GM12874 (cell line): Measurements from ENCODE around the gene PPIL6.

Experiments used
- TF ChIP-seq, protein P1 (sequence below): IDR thresholded peaks from 2 replicates; pipeline ENCODE4 v1.5.1; 2011; ENCODE audit warnings: low read depth, mild to moderate bottlenecking, control low read depth, low read length, moderate library complexity; ENCODE audit not compliant: insufficient read depth

Gene PPIL6

DNA sequence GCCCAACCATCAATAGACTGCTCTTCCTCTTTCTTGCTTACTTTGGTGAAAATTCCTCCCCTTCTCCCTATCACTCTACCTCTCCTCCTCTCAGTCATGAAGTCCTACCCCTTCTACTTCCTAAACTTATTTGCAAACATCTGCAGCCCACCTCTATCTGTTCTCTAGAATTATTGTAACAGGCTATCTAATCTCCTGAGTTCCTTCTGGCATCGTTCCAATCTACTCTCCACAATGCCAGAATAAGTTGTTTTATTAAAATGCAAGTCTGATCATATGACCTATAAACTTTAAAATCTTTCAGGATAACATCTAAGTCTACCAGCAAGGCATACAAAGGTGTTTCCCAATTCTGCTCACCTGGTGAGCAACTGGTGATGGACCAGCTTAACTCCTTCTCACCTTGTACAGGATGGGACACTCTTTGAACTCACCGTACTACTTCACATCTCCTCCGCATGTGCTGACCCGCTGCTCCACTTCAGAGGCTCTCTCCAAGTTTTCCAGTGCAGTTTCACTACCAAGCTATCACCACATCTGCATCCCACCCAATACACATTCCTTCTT is 66.0 kb downstream of the PPIL6 start:
- TF ChIP-seq, protein P1, sequence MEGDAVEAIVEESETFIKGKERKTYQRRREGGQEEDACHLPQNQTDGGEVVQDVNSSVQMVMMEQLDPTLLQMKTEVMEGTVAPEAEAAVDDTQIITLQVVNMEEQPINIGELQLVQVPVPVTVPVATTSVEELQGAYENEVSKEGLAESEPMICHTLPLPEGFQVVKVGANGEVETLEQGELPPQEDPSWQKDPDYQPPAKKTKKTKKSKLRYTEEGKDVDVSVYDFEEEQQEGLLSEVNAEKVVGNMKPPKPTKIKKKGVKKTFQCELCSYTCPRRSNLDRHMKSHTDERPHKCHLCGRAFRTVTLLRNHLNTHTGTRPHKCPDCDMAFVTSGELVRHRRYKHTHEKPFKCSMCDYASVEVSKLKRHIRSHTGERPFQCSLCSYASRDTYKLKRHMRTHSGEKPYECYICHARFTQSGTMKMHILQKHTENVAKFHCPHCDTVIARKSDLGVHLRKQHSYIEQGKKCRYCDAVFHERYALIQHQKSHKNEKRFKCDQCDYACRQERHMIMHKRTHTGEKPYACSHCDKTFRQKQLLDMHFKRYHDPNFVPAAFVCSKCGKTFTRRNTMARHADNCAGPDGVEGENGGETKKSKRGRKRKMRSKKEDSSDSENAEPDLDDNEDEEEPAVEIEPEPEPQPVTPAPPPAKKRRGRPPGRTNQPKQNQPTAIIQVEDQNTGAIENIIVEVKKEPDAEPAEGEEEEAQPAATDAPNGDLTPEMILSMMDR: no peak

DNA sequence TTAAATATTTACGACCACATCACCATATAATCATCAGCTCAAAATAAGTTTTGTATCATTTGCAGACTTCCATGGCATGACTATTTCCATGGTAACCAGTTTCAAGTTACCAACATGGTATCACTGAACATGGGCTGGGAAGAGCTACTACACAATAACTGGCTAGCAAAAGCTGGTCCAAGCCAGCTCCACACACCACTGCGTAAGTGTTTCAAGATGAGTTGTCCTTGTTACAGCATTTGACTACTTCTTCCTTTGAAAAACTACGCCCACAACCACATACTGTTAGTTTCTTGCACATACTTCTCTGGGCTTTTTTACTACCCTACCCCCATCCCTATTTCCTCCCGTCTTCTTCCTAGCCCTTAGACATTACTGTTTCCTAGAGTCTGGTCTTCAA is 66.7 kb downstream of the PPIL6 start:
- TF ChIP-seq, protein P1: no peak

DNA sequence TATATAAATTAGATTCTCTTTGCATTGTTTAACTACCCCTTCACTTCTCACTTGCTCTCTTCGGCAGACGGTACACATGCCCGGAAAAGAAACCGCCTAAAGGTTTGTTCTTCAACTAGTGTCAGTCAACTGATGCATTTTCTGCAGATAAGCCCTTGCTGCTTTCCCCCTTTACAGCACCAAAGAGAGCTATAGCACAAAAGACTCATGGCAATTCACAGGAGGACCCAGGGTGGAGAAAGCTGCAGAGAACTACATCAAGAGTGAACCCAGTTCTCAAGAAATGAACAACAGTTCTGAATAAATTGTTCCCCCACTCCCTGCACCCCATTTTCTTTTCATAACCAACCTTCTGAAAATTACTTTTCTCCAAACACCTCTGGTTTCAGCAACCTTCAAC is 67.1 kb downstream of the PPIL6 start:
- TF ChIP-seq, protein P1: no peak

DNA sequence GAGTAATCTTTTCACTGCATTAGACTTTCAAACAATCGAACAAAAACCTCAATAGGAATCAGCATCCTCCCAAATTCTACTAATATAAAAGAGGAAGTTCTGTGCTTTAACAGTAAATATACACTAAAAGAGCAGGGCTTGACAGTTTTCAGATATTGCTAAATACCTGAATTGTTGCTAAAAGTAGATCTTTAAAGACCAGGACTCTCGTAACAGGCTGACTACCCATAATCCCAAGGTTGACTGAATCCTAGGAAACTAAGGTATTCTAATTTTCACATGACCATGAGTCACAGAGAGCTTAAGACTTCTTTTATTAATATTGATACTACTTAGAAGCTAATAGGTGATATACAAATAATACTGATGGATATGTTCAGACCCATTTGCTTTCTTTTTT is 68.3 kb downstream of the PPIL6 start:
- TF ChIP-seq, protein P1: no peak

DNA sequence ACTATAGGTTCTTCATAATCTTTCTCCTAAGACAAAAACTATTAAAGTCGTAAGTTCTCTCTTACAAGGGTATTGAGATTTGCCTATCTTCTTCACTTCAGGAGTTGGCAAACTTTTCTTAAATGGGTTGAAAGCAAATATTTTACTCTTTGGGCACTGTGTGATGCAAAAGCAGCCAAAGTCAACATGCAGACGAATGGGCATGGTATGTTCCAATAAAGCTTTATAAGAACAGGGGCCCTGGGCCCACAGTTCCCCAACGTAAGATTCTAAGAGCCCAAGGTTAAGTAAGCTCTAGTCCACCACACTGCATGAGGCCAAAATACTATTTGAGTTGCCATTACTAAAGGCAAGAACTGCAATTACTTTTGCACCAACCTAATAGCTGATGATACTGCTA is 69.6 kb downstream of the PPIL6 start:
- TF ChIP-seq, protein P1: no peak

DNA sequence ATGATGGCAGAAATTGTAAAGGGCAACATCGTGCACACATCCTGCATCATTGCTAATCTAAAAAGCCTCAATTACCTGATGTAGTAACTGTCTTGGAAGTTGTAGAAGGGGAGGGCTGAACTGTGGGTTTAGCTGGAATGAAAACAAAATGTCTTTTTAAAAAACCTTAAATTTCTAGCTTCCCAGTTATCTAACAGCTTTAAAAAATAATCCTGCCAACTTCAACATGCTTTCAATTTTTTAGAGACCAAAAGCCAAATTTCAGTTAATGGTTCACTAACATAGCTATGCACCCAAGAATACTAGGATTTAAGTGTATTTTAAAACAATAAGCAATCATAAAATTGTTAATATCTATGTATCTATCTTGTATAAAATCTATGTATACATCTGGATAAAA is 70.1 kb downstream of the PPIL6 start:
- TF ChIP-seq, protein P1: no peak

DNA sequence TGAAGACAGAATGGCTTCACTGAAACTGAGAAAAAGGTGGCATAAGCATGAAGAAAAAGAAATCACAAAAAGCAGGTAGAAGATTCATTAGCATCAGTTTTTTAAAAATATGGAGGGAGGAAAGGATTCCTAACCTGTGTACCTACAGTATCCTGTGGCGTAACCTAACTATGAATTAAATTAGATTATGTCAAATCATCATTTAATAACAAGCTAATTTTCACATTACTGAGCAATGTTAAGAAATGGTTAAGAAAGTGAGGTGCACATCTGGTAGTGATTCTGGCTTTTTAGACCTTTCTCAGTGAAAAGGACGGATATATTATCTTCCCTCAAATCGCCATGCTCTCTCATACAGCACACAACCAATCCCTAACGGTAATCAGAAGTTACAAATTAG is 70.7 kb downstream of the PPIL6 start:
- TF ChIP-seq, protein P1: no peak
